ENCODE data around the gene GIMAP1. TPM values are rescaled to one million over a fixed set of nuclear protein-coding genes. Genes with fewer than 3 reads are reported as not detected.
A peak's percentile ranks its signal among the peaks of the same experiment; 100 is the strongest.

Gene GIMAP1
- total and polyA plus RNA-seq, 10 donors, result 8.7 to 61.2 (median 34.3) TPM

DNA sequence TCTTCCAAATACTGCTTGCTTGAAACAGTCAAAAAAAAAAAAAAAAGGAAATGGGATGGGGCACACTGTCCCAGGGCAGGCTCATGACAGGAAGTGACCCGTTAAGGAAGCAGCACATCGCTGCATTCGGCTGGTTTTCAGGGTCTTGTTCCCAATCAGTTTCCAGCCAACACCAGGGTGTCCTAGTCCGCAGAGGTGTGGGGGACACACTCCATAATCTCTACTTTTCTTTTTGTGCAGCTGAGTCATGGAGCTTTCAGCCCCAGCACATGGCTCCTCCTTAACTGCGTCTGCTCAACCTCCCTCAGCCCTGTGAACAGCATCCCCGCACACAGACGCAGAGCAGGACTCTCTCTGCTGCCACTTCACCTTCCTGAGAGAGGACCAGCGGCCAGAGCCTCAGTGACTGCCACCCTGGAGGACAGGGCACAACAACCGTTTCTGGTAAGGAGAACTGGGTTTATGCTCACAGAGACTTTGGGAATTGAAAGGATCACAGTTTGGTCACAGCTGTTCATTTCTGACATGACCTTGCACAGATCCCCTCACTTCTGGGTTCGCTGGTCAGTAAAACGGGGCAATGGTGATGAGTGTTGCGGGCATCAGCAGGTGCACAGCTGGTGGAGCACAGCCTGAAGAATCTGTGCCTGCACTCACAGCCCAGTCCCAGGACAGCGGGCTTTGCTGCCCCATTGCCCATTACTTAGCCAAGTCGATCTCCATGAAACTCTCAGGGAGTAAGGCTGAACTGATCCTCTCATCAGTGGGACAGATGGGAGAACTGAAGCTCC lies 21.0 kb downstream of the GIMAP1 start, which contains the start of gene GIMAP5:
GIMAP5 (plus strand) TSS at position 154 of the 791 bp plus-strand sequence. CDS start 3,467 bp downstream, outside the sequence.
- Histone ChIP-seq H3K36me3 (peaks cover 0 to 26% (median 16%) of the 10 kb centered on the region in 6 donors), H3K4me3 (peak within 1 kb of the TSS; percentile 42 to 84 (median 62)), H3K4me1 (peaks cover 10 to 86% (median 48%) of the 10 kb centered on the region in 6 donors), H3K27ac (peak within 1 kb of the TSS; percentile 51 to 90 (median 86)), H3K27me3 (replicated peaks in 1 of 7) (no peaks in the 10 kb centered on the region), H3K9me3 (no peaks in the 10 kb centered on the region)
- TF ChIP-seq POLR2A (IDR thresholded peaks at IDR 0.05) (peak in 1 of 3 donors; percentile 38), POLR2AphosphoS5 (IDR thresholded peaks at IDR 0.05) (peak; percentile 15 to 89 (median 84))
- TF ChIP-seq, protein P1, sequence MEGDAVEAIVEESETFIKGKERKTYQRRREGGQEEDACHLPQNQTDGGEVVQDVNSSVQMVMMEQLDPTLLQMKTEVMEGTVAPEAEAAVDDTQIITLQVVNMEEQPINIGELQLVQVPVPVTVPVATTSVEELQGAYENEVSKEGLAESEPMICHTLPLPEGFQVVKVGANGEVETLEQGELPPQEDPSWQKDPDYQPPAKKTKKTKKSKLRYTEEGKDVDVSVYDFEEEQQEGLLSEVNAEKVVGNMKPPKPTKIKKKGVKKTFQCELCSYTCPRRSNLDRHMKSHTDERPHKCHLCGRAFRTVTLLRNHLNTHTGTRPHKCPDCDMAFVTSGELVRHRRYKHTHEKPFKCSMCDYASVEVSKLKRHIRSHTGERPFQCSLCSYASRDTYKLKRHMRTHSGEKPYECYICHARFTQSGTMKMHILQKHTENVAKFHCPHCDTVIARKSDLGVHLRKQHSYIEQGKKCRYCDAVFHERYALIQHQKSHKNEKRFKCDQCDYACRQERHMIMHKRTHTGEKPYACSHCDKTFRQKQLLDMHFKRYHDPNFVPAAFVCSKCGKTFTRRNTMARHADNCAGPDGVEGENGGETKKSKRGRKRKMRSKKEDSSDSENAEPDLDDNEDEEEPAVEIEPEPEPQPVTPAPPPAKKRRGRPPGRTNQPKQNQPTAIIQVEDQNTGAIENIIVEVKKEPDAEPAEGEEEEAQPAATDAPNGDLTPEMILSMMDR (IDR thresholded peaks at IDR 0.05 in 8 of 11, conservative IDR thresholded peaks at IDR 0.05 in 3 of 11), result no peak
- 6 to 15% (median 13%) methylated on average over 11 to 14 of the region's 14 CpGs for WGBS, 5 donors
- DNase-seq, result peak; percentile 85
- intact Hi-C loops (cut with DNase I; ENCODE audit: low total_unique reads), result loop anchor here (10.0 kb wide), 1 partner anchor 53 kb away; the partner anchor contains the start of gene GIMAP2

DNA sequence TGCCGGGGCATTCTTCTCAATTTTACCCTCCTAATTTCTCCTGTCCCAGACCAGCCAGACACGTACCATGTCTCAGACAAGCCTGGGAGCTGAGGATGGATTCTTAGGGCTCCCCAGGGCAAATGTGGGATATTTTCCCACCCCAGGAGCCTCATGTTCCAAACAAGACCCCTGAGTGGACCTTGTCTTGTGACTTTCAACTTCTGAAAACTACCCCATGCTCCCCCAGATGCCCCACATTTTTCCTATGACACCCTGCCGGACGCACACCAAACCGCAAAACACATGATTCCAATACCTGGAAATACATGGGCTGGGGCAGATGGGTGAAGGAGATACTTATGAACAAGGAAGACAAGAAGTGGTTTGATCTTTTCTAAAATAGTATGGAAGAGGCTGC lies 21.7 kb downstream of the GIMAP1 start:
- H3K4me1 ChIP-seq, result peaks cover 10 to 91% (median 52%) of the 10 kb centered on the region in 6 donors
- WGBS, 5 donors, result 29 to 57% (median 44%) methylated on average over 5 of the region's 5 CpGs
- DNase-seq, result no peak
- TF ChIP-seq, protein P1 (IDR thresholded peaks at IDR 0.05 in 8 of 11, conservative IDR thresholded peaks at IDR 0.05 in 3 of 11), result no peak
- no peak for TF ChIP-seq POLR2A (IDR thresholded peaks at IDR 0.05)
- peak overlapping the region; percentile 42 to 84 (median 62) for H3K4me3 ChIP-seq
- no peaks in the 10 kb centered on the region for H3K9me3 ChIP-seq
- H3K36me3 ChIP-seq, result peaks cover 0 to 32% (median 22%) of the 10 kb centered on the region in 6 donors
- intact Hi-C loops (cut with DNase I; ENCODE audit: low total_unique reads), result loop anchor here (10.0 kb wide), 1 partner anchor 53 kb away; the partner anchor contains the start of gene GIMAP2
- no peaks in the 10 kb centered on the region for H3K27me3 ChIP-seq (replicated peaks in 1 of 7)
- H3K27ac ChIP-seq, result peak overlapping the region; percentile 51 to 90 (median 86)

DNA sequence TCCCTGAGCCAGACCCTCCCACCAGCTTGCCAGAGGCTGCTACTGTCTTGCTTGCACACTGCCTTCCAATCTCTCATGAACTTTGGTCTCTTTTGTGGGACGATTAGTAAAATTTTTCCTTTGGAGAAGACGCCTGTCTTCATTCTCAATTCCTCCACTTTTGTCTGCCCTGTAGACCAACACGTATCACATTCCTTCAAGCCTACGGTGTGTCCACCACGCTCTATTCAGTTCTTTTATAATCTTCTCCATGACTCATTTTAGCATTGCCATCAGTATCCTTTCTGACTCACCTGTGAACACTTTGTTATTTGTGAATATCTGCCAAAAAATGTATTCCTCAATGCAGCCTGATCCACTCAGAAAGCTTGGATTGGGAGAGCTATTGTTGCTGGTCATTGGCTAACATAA lies 22.2 kb downstream of the GIMAP1 start:
- no peak for DNase-seq
- Histone ChIP-seq H3K36me3 (peaks cover 0 to 37% (median 27%) of the 10 kb centered on the region in 6 donors), H3K9me3 (no peaks in the 10 kb centered on the region), H3K4me3 (peak overlapping the region; percentile 42 to 84 (median 62)), H3K27me3 (replicated peaks in 1 of 7) (no peaks in the 10 kb centered on the region), H3K27ac (peak overlapping the region; percentile 51 to 90 (median 86)), H3K4me1 (peaks cover 10 to 92% (median 56%) of the 10 kb centered on the region in 6 donors)
- intact Hi-C loops (cut with DNase I; ENCODE audit: low total_unique reads), result loop anchor here (10.0 kb wide), 1 partner anchor 54 kb away; the partner anchor contains the start of gene GIMAP2
- TF ChIP-seq, protein P1 (IDR thresholded peaks at IDR 0.05 in 8 of 11, conservative IDR thresholded peaks at IDR 0.05 in 3 of 11), result no peak
- TF ChIP-seq POLR2A (IDR thresholded peaks at IDR 0.05), result no peak
- TF ChIP-seq POLR2AphosphoS5 (IDR thresholded peaks at IDR 0.05), result no peak
- WGBS, 5 donors, result 47 to 79% (median 52%) methylated on average over 5 of the region's 5 CpGs

DNA sequence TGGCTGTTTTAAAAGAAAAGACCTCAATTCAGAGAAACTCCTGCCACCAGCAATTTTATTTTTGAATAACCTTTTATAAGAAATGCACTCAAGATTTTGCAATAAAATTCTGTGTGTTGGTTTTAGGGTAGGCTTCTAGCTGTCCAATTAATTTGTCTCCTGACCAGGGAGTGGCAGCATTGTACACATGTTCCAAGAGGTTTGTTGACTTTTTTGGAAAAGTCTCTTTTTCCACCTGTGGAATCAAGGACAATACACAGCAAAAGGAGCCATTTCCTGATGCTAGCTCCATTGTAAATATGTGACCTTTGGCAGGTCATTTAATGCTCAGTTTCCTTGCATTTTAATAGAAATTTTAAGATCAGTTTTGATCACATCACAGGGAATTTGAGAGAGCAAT lies 22.6 kb downstream of the GIMAP1 start:
- H3K9me3 ChIP-seq, result no peaks in the 10 kb centered on the region
- peak overlapping the region; percentile 42 to 84 (median 62) for H3K4me3 ChIP-seq
- DNase-seq, result no peak
- H3K27ac ChIP-seq, result peak overlapping the region; percentile 51 to 90 (median 86)
- TF ChIP-seq POLR2A (IDR thresholded peaks at IDR 0.05) (no peak), POLR2AphosphoS5 (IDR thresholded peaks at IDR 0.05) (no peak)
- TF ChIP-seq, protein P1 (IDR thresholded peaks at IDR 0.05 in 8 of 11, conservative IDR thresholded peaks at IDR 0.05 in 3 of 11), result peak in 2 of 11 experiments; percentile 15 to 23
- H3K4me1 ChIP-seq, result peaks cover 10 to 92% (median 59%) of the 10 kb centered on the region in 6 donors
- H3K27me3 ChIP-seq (replicated peaks in 1 of 7), result no peaks in the 10 kb centered on the region
- H3K36me3 ChIP-seq, result peaks cover 0 to 42% (median 30%) of the 10 kb centered on the region in 6 donors
- intact Hi-C loops (cut with DNase I; ENCODE audit: low total_unique reads), result loop anchor here (10.0 kb wide), 1 partner anchor 54 kb away; the partner anchor contains the start of gene GIMAP2

All from spleen (tissue), 11 donors.